Mucosa of rectum (tissue), 2 donors: ENCODE measurements around the gene SHC2.
"Not testable (repeated sequence)": the region's sequence is repeated elsewhere in the genome, so short reads cannot be mapped to it uniquely, and the experiment has no call there.

Experiments used
- H3K27ac ChIP-seq, 2 donors: one replicate each; pipeline ENCODE4 v1.7.0; 2013; ENCODE audit warnings: inconsistent platforms in 2 of 2, low read depth in 2 of 2, low read length in 2 of 2
- H3K27me3 ChIP-seq, 2 donors: one replicate each; pipeline ENCODE4 v1.7.0; 2013; ENCODE audit warnings: low read length in 2 of 2; ENCODE audit not compliant: control insufficient read depth in 2 of 2, insufficient read depth in 2 of 2
- H3K36me3 ChIP-seq, 2 donors: one replicate each; pipeline ENCODE4 v1.7.0; 2013; ENCODE audit warnings: low read length in 2 of 2; ENCODE audit not compliant: control insufficient read depth in 2 of 2, insufficient read depth in 2 of 2
- H3K4me1 ChIP-seq, 2 donors: one replicate each; pipeline ENCODE4 v1.7.0; 2013; ENCODE audit warnings: low read length in 2 of 2, mild to moderate bottlenecking in 1 of 2; ENCODE audit not compliant: control insufficient read depth in 2 of 2, insufficient read depth in 2 of 2
- H3K4me3 ChIP-seq, 2 donors: one replicate each; pipeline ENCODE4 v1.7.0; 2013; ENCODE audit warnings: low read length in 2 of 2
- H3K9ac ChIP-seq, 2 donors: one replicate each; pipeline ENCODE4 v1.7.0; 2013; ENCODE audit warnings: low read length in 2 of 2, low read depth in 1 of 2, mild to moderate bottlenecking in 1 of 2
- H3K9me3 ChIP-seq, 2 donors: one replicate each; pipeline ENCODE4 v1.7.0; 2013; ENCODE audit warnings: low read length in 2 of 2; ENCODE audit not compliant: control insufficient read depth in 2 of 2
- donor health status: healthy.
- donor health status: Normal muscosa, but diverticular disease.

The SHC2 gene

GRCh38 chr19:481100-481499, 20.3 kb upstream of the SHC2 start:
- H3K27ac ChIP-seq, H3K9ac ChIP-seq, H3K4me1 ChIP-seq, H3K4me3 ChIP-seq, H3K9me3 ChIP-seq, H3K36me3 ChIP-seq: not testable (repeated sequence)
- H3K27me3 ChIP-seq = peaks cover 12 to 14% of the 10 kb centered on the region in 2 donors

GRCh38 chr19:480016-480855, 19.4 kb upstream of the SHC2 start:
- Histone ChIP-seq H3K4me1 (no peaks in the 10 kb centered on the region), H3K9ac (peak overlapping the region in 1 of 2 donors; percentile 49), H3K36me3 (no peaks in the 10 kb centered on the region), H3K9me3 (no peaks in the 10 kb centered on the region), H3K4me3 (peak overlapping the region; percentile 22 to 41), H3K27ac (no peak overlapping the region), H3K27me3 (peaks cover 4 to 8% of the 10 kb centered on the region in 2 donors)

GRCh38 chr19:478976-479375, 18.1 kb upstream of the SHC2 start:
- Histone ChIP-seq H3K9me3 (no peaks in the 10 kb centered on the region), H3K36me3 (no peaks in the 10 kb centered on the region), H3K27me3 (peaks cover 0 to 7% of the 10 kb centered on the region in 2 donors), H3K4me1 (no peaks in the 10 kb centered on the region), H3K9ac (no peak overlapping the region), H3K4me3 (no peak overlapping the region), H3K27ac (no peak overlapping the region)

GRCh38 chr19:478236-478903, 17.5 kb upstream of the SHC2 start:
- Histone ChIP-seq H3K4me3 (no peak overlapping the region), H3K36me3 (no peaks in the 10 kb centered on the region), H3K4me1 (no peaks in the 10 kb centered on the region), H3K27me3 (peaks cover 0 to 5% of the 10 kb centered on the region in 2 donors), H3K9me3 (no peaks in the 10 kb centered on the region), H3K9ac (no peak overlapping the region), H3K27ac (no peak overlapping the region)

- no peak overlapping the region for H3K9ac ChIP-seq
These were observed 14.5 kb upstream of the SHC2 start for GRCh38 chr19:475360-475759.

GRCh38 chr19:474126-475078, 13.6 kb upstream of the SHC2 start:
- Histone ChIP-seq H3K9ac (no peak overlapping the region), H3K27ac (no peak overlapping the region)

More at GRCh38 chr19:475360-475759, 14.5 kb upstream of the SHC2 start:
- H3K27ac ChIP-seq = no peak overlapping the region
- H3K4me1 ChIP-seq = no peaks in the 10 kb centered on the region
- H3K4me3 ChIP-seq = no peak overlapping the region
- no peaks in the 10 kb centered on the region for H3K9me3 ChIP-seq
- H3K27me3 ChIP-seq = peaks cover 0 to 5% of the 10 kb centered on the region in 2 donors
- no peaks in the 10 kb centered on the region for H3K36me3 ChIP-seq

GRCh38 chr19:472005-472858, 11.4 kb upstream of the SHC2 start:
- H3K4me3 ChIP-seq = no peak overlapping the region
- peaks cover 0 to 3% of the 10 kb centered on the region in 2 donors for H3K27me3 ChIP-seq
- H3K36me3 ChIP-seq = no peaks in the 10 kb centered on the region
- H3K9me3 ChIP-seq = no peaks in the 10 kb centered on the region
- no peak overlapping the region for H3K9ac ChIP-seq
- no peaks in the 10 kb centered on the region for H3K4me1 ChIP-seq
- no peak overlapping the region for H3K27ac ChIP-seq

More at GRCh38 chr19:474126-475078, 13.6 kb upstream of the SHC2 start:
- Histone ChIP-seq H3K36me3 (no peaks in the 10 kb centered on the region), H3K4me3 (no peak overlapping the region), H3K27me3 (peaks cover 0 to 5% of the 10 kb centered on the region in 2 donors), H3K9me3 (no peaks in the 10 kb centered on the region), H3K4me1 (no peaks in the 10 kb centered on the region)

GRCh38 chr19:470701-471100, 9.9 kb upstream of the SHC2 start:
- no peak overlapping the region for H3K27ac ChIP-seq
- no peaks in the 10 kb centered on the region for H3K36me3 ChIP-seq
- peaks cover 0 to 3% of the 10 kb centered on the region in 2 donors for H3K27me3 ChIP-seq
- no peak overlapping the region for H3K9ac ChIP-seq
- H3K4me3 ChIP-seq = no peak overlapping the region
- H3K4me1 ChIP-seq = no peaks in the 10 kb centered on the region
- no peaks in the 10 kb centered on the region for H3K9me3 ChIP-seq

- Histone ChIP-seq H3K4me1 (no peaks in the 10 kb centered on the region), H3K27me3 (no peaks in the 10 kb centered on the region), H3K36me3 (no peaks in the 10 kb centered on the region), H3K4me3 (no peak overlapping the region), H3K9me3 (no peaks in the 10 kb centered on the region), H3K27ac (no peak overlapping the region), H3K9ac (no peak overlapping the region)
These were observed 9.0 kb upstream of the SHC2 start for GRCh38 chr19:469833-470232.
